Activated T-cell treated with anti-CD3 and anti-CD28 coated beads, Interleukin-2, amount 50 U/mL, for 48 hours (primary cell): Measurements from ENCODE around the gene HSDL2.
"Not testable (repeated sequence)": the region's sequence is repeated elsewhere in the genome, so short reads cannot be mapped to it uniquely, and the experiment has no call there.

Experiments
- DNase-seq, 2 experiments: peaks; one replicate each; pipeline ENCODE4 v3.0.0-alpha.2; 2020

Gene HSDL2

DNA sequence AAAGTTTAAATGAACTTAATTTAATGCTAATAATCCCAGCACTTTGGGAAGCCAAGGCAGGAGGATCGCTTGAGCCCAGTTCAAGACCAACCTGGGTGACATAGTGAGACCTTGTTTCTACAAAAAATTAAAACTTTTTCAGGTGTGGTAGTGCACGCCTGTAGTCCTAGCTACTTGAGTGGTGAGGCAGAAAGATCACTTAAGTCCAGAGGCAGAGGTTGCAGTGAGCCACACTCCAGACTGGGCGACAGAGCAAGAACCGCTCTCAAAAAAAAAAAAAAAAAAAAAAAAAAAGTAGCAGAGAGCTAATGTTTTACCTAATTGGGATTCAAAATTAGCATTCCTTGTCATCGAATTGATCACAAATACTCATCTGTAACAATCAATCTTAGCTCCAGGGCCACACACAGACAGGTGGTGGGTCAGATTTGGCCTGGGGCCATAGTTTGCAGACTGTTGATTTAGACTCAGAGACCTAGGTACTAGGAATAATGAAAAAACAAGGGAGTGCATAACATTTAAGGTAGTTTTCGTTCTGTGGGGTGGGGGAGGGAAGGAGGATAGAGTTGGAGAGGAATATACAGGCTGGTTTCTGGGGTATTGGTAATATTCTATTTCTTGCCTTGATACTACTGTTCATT lies 21.4 kb downstream of the HSDL2 start:
- DNase-seq, result no peak

DNA sequence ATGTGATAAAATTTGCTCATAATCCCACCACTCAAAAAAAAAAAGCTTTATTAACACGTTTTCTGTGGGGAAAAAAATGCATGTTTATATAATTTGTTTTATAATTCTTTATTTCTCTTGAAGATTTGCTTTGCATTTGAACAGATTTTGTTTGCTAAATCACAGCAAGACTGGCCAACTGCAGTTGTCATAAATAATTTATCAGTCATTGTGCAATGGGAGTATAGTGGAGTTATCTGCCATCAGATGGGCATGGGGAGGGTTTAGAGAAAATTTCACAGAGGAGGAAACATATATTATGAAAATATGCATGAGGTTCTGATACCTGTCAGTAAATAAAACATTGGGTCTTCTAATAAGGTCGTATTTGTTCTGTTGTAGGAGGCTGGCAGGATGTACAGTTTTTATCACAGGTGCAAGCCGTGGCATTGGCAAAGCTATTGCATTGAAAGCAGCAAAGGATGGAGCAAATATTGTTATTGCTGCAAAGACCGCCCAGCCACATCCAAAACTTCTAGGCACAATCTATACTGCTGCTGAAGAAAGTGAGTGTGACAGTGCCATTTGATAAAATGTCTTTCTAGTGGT lies 23.8 kb downstream of the HSDL2 start:
- DNase-seq, result no peak

DNA sequence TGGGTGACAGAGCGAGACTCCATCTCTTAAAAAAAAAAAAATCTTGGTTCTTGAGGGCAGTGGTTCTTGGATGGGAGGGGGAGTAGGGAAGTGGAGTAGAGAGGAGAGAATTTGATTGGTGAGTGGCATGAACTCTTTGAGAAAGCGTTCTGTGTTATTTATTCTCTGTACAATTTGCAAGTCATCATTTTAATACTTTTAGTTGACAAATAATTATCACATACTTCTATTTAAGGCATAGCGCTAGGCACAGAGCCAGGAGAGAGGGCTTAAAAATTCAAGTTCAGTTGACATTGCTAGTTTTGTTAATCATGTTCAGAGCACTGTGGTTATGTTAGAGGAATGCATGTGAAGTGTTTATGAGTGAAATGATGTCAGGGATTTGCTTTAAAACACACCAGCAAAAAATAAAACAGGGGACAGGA lies 24.6 kb downstream of the HSDL2 start:
- no peak for DNase-seq

- no peak for DNase-seq
Measured at GRCh38 chr9:112408275-112408674, 28.4 kb downstream of the HSDL2 start.

DNA sequence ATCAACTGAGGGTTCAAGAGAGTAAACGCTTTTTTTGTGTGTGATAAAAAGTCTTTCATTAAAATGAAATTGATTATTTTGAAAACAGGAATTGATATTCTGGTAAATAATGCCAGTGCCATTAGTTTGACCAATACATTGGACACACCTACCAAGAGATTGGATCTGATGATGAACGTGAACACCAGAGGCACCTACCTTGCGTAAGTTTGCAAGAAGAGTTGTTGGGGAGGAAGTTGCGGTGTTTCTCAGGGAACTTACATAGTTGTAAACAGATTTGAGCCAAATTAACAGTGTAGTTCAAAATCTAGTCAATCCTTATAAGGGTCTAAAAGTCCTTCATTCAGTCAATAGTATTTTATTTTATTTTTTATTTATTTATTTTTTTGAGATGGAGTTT lies 28.9 kb downstream of the HSDL2 start:
- DNase-seq, result no peak

DNA sequence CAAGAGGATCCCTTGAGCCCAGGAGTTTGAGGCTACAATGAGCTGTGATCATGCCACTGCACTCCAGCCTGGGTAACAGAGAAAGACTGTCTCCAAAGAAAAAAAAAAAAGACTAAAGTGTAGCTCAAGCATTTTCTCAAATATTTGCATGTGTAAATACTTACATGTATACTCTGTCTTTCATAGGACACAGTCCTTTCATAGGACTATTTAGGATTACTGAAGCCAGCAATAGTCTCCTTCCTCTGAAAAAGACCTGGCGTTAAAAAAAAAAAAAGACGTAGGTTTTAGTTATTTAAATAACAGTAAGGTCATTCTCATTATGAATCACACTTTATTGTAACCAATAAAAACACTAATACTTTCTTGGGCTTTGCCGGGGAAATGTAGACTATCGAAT lies 29.9 kb downstream of the HSDL2 start:
- no peak for DNase-seq

GRCh38 chr9:112411626-112412027 lies 31.7 kb downstream of the HSDL2 start:
- DNase-seq, result no peak

DNA sequence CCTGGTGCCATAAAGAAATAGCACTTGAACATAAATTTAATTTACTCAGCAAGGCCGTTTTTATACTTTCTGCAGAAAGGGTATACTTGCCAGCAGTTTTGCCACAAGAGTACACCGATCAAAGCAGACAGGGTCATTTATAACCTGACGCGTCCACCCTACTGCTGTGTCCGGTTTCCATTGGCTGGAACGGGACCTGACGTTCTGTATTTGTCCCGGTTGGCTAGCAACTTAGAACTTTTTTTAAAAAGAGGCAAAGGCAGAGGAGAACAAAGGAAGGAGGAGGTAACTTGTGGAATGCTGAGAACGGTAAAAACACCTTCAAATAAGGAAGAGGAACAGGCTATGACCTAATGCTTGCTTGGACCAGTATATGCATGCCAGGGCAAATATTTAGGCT lies 33.8 kb downstream of the HSDL2 start:
- DNase-seq, result not testable (repeated sequence)

- DNase-seq, result no peak
Measured at GRCh38 chr9:112420208-112420607, 40.3 kb downstream of the HSDL2 start.

DNA sequence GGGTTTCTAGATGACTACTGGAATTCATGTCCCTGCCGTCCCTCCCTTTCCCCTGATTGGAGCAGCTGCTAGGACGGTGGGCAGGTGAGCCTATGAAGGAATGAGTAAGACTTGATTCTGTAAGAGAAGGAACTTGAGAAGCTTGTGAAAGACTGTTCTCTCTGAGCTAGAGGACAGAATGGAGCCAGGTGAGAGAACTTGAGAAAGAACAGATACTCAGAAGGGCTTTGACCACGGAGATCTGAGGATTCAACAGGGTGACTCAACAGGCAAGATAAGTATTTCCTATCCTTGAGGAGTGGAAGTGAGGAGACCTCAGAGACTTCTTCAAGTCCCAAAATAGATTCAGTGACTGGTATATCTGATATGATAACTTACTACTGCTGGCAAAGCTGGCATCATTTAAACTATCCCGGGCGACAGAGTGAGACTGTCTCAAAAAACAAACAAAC lies 41.9 kb downstream of the HSDL2 start:
- no peak for DNase-seq

DNA sequence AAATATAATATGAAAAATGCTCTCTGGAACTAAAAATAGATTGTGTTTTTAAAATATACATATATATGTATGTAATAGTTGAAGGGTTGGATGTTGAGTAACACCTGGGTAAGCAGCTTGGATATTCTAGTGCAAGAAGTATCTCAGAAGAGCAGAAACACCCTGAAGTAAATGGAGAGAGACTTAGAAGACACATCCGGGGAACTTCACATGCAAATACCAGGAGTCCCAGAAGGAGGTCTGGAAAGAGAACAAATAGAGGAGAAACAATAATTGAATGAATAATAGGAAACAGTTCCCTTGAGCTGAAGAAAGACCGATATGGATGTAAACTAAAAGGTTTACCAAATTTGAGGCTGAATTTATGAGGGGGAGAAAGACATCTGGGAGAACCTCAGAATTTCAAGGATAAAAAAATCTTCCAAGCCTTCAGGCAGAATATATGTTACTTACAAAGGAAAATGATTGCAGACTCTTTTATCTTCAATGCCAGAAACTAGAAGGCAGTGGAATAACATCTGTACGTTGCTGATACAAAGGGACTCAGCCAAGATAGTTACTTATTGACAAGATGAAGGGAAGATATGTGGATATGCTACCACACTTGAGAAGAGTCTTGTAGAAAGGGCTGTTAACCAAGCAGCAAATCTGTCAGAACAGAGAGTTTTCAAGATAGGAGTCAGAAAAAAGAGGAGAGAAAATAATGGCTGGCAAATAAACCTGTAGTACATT lies 42.7 kb downstream of the HSDL2 start:
- no peak for DNase-seq

DNA sequence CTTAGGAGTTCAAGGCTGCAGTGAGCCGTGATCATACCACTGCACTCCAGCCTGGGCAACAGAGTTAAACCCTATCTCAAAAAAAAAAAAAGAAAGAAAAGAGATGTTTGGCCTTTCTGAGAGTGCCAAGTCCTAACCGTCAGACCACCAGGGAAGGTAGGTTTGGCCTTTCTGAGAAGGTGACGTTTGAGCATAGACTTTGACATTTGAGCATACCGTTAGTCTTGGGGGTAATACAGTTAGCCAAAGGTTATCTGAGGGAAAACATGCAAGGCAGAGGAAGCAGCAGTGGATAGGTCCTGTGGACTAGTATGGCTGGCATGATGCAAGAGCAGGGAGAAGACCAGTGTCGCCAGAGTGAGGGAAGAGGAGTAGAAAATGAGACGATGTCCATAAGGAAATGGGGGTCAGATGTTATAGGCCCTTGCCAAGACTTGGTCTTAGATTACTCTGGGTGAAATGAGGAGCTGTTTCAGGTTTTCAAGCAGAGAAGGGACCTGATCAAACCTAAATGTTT lies 50.2 kb downstream of the HSDL2 start:
- DNase-seq, result no peak

DNA sequence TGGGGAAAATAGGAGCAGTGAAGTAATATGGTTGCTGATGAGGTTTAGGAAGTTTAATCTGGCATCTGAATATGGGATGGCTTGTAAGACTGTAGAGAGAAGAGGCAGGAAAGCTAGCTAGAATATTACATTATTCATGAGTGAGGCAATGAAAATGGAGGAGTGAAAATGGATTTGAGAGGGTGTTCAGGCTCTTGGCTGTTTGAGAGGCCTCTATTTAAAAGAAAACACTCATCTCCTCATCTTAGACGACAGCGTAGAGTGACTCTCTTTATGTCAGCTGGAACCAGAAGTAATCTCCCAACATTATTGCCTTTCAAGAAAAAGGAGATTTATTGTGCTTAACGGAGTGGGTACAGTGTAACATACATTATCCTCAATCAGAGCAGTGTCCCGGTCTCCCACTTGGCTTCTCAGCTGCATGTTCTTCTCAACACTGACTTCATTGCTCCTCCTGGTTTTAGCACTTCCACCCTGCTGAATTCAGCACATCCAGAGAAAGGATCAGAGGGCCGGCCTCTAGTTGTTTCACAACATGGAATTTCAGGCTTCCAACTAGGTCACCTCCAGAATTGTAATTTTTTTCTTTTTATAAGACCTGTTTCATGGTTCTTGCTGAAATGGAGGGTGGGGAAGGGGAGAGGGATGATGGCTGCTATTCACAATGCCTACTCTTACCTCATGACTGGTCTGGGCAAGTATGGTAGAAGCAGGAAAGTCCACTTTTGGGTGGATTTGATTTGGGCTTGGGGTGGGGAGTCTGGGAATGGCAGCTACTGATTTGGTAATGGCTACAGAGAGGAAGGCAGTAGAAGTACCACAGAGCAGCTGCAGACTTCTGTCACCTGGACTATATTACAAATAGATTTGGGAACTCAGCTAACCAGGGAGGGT lies 53.8 kb downstream of the HSDL2 start:
- no peak for DNase-seq

GRCh38 chr9:112434487-112434886 lies 54.6 kb downstream of the HSDL2 start:
- DNase-seq, result no peak

DNA sequence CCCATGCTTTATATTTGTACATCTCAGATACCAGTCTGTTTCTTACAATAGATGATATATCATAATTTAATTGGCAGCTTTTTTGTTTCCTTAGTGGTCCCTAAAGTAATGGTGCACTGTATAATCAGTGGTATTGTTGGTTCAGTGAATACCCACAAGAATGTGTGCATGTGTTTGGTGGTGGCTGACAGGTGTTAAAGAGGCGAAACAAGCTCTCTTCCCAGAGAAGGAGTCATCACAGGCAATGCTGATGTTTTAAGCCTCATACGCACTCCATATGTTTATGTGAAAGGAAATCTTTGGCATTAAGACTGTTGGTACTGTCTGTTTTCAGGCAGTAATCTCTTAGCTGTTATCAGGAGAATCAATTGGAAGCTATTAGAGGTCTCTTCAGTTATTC lies 57.5 kb downstream of the HSDL2 start:
- no peak for DNase-seq

DNA sequence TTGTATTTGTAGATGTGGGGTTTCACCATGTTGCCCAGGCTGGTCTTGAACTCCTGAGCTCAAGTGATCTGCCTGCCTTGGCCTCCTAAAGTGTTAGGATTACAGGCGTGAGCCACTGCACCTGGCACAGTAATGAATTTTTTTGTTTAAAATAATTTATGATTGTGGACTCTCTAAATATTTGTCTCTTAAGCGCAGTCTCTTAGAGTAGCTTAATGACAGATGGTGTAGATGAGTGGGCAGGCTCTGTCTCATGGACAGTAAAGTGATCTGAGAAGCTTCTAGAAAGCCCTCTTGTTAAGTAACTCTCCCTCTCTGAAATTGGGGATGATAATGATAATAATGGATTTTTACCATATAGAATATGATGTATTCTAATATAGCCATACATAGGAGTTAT lies 59.3 kb downstream of the HSDL2 start:
- DNase-seq, result no peak

DNA sequence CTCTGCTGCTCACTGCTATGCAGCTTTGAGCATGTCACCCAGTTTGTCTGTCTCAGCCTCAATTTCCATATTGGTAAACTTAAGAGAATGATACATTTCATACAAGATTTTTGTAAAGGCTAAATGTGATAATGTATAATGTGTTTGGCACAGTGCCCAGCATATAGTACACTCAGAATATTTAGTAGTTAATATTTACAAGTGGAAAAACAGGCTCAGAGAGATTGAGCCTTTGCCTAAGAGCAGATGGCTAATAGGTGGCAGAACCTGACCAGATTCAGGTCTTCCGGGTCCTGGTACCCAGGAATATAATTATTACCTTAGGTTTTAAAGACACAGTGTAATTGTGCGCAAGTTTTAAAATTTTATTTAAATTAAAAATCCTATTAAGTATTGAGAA lies 59.9 kb downstream of the HSDL2 start:
- no peak for DNase-seq

DNA sequence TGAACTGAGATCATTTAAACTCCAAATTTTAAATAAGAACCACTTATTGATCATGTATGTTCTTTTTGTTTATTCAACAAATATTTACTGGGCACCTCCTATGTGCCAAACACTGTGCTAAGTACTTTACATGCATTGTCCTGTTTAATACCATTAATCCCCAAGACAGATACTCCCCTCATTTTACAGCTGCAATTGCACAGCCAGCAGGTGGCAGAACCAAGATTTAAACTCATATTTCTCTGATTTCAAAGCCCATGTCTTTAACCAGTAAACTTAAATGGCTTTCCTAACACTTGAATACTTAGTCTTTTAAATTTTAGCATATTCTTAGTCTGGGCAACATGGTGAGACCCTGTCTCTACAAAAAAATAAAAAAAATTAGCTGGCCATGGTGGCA lies 63.3 kb downstream of the HSDL2 start:
- no peak for DNase-seq

- no peak for DNase-seq
Measured at GRCh38 chr9:112443636-112444035, 63.7 kb downstream of the HSDL2 start.

GRCh38 chr9:112445196-112445595 lies 65.3 kb downstream of the HSDL2 start:
- DNase-seq, result no peak

DNA sequence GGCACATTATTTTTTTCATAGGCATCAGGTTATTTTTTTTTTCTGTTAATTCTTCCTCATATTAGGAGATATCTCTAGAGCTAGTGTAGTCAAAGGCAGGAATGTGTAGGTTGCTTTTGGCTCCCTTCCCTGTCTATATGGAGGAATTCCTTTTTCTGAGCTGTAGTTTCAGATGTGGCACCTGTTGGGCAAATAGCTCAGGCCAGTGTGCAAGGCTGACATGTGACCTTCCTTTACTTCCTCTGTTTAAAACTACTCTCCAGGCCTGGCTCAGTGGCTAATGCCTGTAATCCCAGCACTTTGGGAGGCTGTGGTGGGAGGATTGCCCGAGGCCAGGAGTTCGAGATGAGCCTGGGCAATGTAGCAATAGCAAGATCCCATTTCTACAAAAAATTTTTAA lies 66.2 kb downstream of the HSDL2 start:
- DNase-seq, result no peak

- DNase-seq, result no peak
Measured at GRCh38 chr9:112446526-112446925, 66.6 kb downstream of the HSDL2 start.

DNA sequence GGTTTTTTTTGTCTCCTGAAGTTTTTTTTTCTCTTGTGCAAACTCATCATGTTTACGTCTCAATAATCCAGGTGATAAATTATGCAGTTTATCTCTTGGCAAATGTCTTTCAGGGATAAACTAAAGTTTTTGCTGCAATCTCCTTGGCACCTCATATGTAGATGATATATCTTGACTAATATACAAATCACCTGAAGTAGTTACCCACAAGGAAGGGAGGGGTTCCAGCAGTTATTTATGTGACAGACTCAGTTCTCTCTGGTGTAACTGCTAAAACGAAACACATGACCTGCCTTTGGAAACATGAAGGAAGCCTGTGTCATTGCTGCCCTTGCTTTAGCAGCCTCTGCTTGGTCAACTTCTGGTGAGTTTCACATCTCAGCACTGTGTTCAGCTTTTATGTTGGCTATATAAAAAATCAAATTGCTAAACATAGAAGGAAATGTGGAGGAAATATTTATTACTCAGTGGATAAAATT lies 67.4 kb downstream of the HSDL2 start:
- no peak for DNase-seq
